Astrocyte (in vitro differentiated cells and primary cell): ENCODE results near the gene TACR1.

ENCODE experiments used
- EZH2 ChIP-seq: IDR thresholded peaks from 2 replicates; pipeline ENCODE4 v1.6.1; 2012; ENCODE audit warnings: mild to moderate bottlenecking, low read length, inconsistent platforms; ENCODE audit not compliant: insufficient read depth
- TF ChIP-seq, protein P1 (sequence below): IDR thresholded peaks from 2 replicates; pipeline ENCODE4 v1.5.1; 2011; ENCODE audit warnings: low read depth, mild to moderate bottlenecking, inconsistent platforms, low read length, moderate library complexity; ENCODE audit not compliant: insufficient read depth

DNA sequence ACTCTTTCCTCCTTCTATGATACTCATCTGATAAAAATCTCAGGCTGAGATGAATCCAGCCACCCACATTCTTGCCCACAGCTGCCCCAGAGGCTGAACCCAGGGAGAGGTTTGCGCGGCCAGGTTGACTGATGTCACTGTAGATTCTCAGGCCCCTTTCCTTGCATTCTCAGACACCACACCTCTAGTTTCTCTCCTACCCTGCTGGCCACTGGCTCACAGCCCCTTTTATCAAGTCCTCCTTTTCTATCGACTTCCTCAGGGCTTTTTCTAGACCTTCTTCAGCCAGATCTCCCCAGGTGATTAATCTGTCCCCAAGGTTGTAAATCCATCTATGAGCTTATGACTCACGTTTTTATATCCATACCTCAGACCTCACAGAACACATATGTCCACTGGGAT, 99.8 kb downstream of the TACR1 start:
- TF ChIP-seq, protein P1, sequence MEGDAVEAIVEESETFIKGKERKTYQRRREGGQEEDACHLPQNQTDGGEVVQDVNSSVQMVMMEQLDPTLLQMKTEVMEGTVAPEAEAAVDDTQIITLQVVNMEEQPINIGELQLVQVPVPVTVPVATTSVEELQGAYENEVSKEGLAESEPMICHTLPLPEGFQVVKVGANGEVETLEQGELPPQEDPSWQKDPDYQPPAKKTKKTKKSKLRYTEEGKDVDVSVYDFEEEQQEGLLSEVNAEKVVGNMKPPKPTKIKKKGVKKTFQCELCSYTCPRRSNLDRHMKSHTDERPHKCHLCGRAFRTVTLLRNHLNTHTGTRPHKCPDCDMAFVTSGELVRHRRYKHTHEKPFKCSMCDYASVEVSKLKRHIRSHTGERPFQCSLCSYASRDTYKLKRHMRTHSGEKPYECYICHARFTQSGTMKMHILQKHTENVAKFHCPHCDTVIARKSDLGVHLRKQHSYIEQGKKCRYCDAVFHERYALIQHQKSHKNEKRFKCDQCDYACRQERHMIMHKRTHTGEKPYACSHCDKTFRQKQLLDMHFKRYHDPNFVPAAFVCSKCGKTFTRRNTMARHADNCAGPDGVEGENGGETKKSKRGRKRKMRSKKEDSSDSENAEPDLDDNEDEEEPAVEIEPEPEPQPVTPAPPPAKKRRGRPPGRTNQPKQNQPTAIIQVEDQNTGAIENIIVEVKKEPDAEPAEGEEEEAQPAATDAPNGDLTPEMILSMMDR = no peak
- no peak for TF ChIP-seq EZH2
